GM12878 (cell line): ENCODE data around the gene FBXO15. TPM values are rescaled to one million over a fixed set of nuclear protein-coding genes. Genes with fewer than 3 reads are reported as not detected.

ENCODE experiments used
- ATAC-seq: fragments of 200-7000 bp; cut with Tn5 transposase; 3 replicates; pipeline ENCODE4 v1.9.1; 2020; ENCODE audit warnings: mild to moderate bottlenecking, moderate library complexity
- BruUV-seq: library from RNA; stranded (reverse); fragments of 400-500 nt; replicated peaks from 2 replicates; lab custom pipeline; 2021; lab: Mats Ljungman, UMichigan
- CTCF ChIA-PET: fragments of 300-600 bp; sonication (Branson Sonifier 250); formaldehyde crosslinking; extraction: SDS; loops from one replicate; lab custom pipeline; 2021; ENCODE audit warnings: inconsistent platforms; lab: Yijun Ruan, JAX
- POLR2A ChIA-PET: fragments of 350-600 bp; formaldehyde crosslinking; extraction: SDS; loops from one replicate; lab custom pipeline; 2021; ENCODE audit warnings: inconsistent platforms; lab: Charles Lee
- RAD21 ChIA-PET: fragments of 300-600 bp; sonication (Branson Sonifier 250); formaldehyde crosslinking; loops from one replicate; lab custom pipeline; 2023; ENCODE audit warnings: antibody characterized with exemption; ENCODE audit not compliant: unreplicated experiment; lab: Charles Lee
- SMC1A ChIA-PET: fragments of 300-600 bp; sonication (Branson Sonifier 250); formaldehyde crosslinking; loops from one replicate; lab custom pipeline; 2023; ENCODE audit not compliant: unreplicated experiment, uncharacterized antibody; lab: Charles Lee
- DNase-seq: peaks from one replicate; pipeline ENCODE4 v3.0.0-alpha.2; 2011; ENCODE audit warnings: low read depth, low spot score
- FAIRE-seq: peaks from 3 replicates; lab custom pipeline; 2011; peaks lifted over from hg19 to GRCh38; lab: Jason Lieb, UNC
- H2AFZ ChIP-seq: 2 replicates; pipeline ENCODE4 v1.6.0; 2011; ENCODE audit warnings: low read depth, low read length, control low read depth; ENCODE audit not compliant: control insufficient read depth
- H3K27ac ChIP-seq: 2 replicates; pipeline ENCODE4 v1.5.1; 2011; ENCODE audit warnings: control low read depth; ENCODE audit not compliant: control insufficient read depth, insufficient read depth
- H3K27me3 ChIP-seq, 2 experiments: replicated peaks in 1 of 2; 2 replicates each; pipeline versions ENCODE4 v1.6.0 to v1.6.1; 2011; ENCODE audit warnings: low read length in 1 of 2; ENCODE audit not compliant: control insufficient read depth in 2 of 2, insufficient read depth in 2 of 2
- H3K36me3 ChIP-seq, 2 experiments: 2 replicates each; pipeline ENCODE4 v1.5.1; 2011; ENCODE audit warnings: low read length in 1 of 2; ENCODE audit not compliant: control insufficient read depth in 2 of 2, insufficient read depth in 2 of 2
- H3K4me1 ChIP-seq: 2 replicates; pipeline ENCODE4 v1.6.1; 2011; ENCODE audit warnings: mild to moderate bottlenecking, low read length, moderate library complexity, mixed read lengths; ENCODE audit not compliant: control insufficient read depth, insufficient read depth
- H3K4me2 ChIP-seq: 2 replicates; pipeline ENCODE4 v1.6.0; 2011; ENCODE audit warnings: control low read depth; ENCODE audit not compliant: control insufficient read depth, insufficient read depth
- H3K4me3 ChIP-seq: fragments of 200-600 bp; sonication (generic); 2 replicates; pipeline ENCODE4 v1.5.1; 2016
- H3K79me2 ChIP-seq: 2 replicates; pipeline ENCODE4 v1.6.0; 2011; ENCODE audit warnings: low read length; ENCODE audit not compliant: control insufficient read depth, insufficient read depth
- H3K9ac ChIP-seq: 2 replicates; pipeline ENCODE4 v1.8.0; 2011; ENCODE audit warnings: low read length, control low read depth, mixed read lengths; ENCODE audit not compliant: control insufficient read depth, insufficient read depth
- H3K9me3 ChIP-seq: replicated peaks from 3 replicates; pipeline ENCODE4 v1.5.1; 2011; ENCODE audit warnings: mild to moderate bottlenecking, low read length; ENCODE audit not compliant: control insufficient read depth, insufficient read depth
- H4K20me1 ChIP-seq: 2 replicates; pipeline ENCODE4 v1.6.0; 2011; ENCODE audit not compliant: control insufficient read depth, insufficient read depth
- CTCF ChIP-seq, 3 experiments: IDR thresholded peaks in 2 of 3; conservative IDR thresholded peaks in 1 of 3; 2 replicates each; pipeline ENCODE4 v1.5.1; 2011; ENCODE audit warnings: low read depth in 3 of 3, low read length in 3 of 3, mild to moderate bottlenecking in 3 of 3, control low read depth in 2 of 3, moderate library complexity in 2 of 3, inconsistent platforms in 1 of 3, mixed read lengths in 1 of 3; ENCODE audit not compliant: control insufficient read depth in 2 of 3, insufficient read depth in 1 of 3; ENCODE audit errors: extremely low read depth in 1 of 3
- PAX5 ChIP-seq: IDR thresholded peaks from 2 replicates; pipeline ENCODE4 v1.6.1; 2011; ENCODE audit warnings: low read depth, low read length, borderline replicate concordance
- PML ChIP-seq: IDR thresholded peaks from 2 replicates; pipeline ENCODE4 v1.6.1; 2012; ENCODE audit warnings: low read length, inconsistent platforms
- RAD21 ChIP-seq: IDR thresholded peaks from 2 replicates; pipeline ENCODE4 v1.6.1; 2011; ENCODE audit warnings: mild to moderate bottlenecking, low read depth, low read length, moderate library complexity; ENCODE audit not compliant: insufficient read depth
- USF1 ChIP-seq: IDR thresholded peaks from 2 replicates; pipeline ENCODE4 v1.6.1; 2011; ENCODE audit warnings: borderline replicate concordance, low read depth, mild to moderate bottlenecking, moderate library complexity, mixed read lengths, low read length; ENCODE audit not compliant: insufficient read depth; ENCODE audit errors: extremely low read length
- ZNF592 ChIP-seq: fragments of 450-650 bp; IDR thresholded peaks from 2 replicates; pipeline ENCODE4 v1.6.1; 2017; ENCODE audit warnings: mild to moderate bottlenecking, moderate library complexity
- ZNF622 ChIP-seq: fragments of 450-650 bp; IDR thresholded peaks from 2 replicates; pipeline ENCODE4 v1.6.1; 2017; ENCODE audit warnings: mild to moderate bottlenecking, inconsistent platforms
- WGBS: methylation state at CpG from one replicate; pipeline ENCODE4 v1.1.6; 2016; ENCODE audit warnings: low lambda C conversion rate; ENCODE audit not compliant: insufficient replicate concordance, insufficient coverage; ENCODE audit errors: missing lambda C conversion rate; 5-methylcytosine and 5-hydroxymethylcytosine counted together
- in situ Hi-C: fragments of 300-500 bp; cut with MboI; formaldehyde crosslinking; loops from 9 replicates; pipeline ENCODE4 v1.14.3; 2018; ENCODE audit warnings: mixed read lengths
- intact Hi-C: fragments of 100-400 bp; cut with micrococcal nuclease; formaldehyde crosslinking; loops from one replicate; pipeline ENCODE4 v1.14.2; 2022; ENCODE audit not compliant: unreplicated experiment
- polyA plus RNA-seq, 11 experiments: library from polyadenylated mRNA; depleted of rRNA in 4 of 11; unstranded in 6 of 11; stranded (reverse) in 5 of 11; fragments of >200 nt; fragmentation: Nextera tagmentation in 4 of 11; fragmentation: Illumina TruSeq in 1 of 11; extraction: Ambion mirVana in 4 of 11; extraction: Trizol in 1 of 11; gene quantifications; 1 replicate in 1 of 11; 2 replicates in 10 of 11; pipeline versions ENCODE4 v1.2.1 to v1.2.3, GENCODE V29; 2011 to 2016; ENCODE audit warnings: inconsistent platforms in 2 of 11, missing spikeins in 2 of 11, low read depth in 1 of 11
- total RNA-seq, 4 experiments: library from RNA; depleted of rRNA in 3 of 4; stranded (reverse); fragments of >200 nt in 3 of 4; fragmentation: Illumina TruSeq in 1 of 4; extraction: Trizol in 1 of 4; gene quantifications; 2 replicates each; pipeline versions ENCODE4 v1.2.1 to v1.2.3, GENCODE V29; 2013 to 2021

FBXO15 gene
- total and polyA plus RNA-seq, 10 of the 15 experiments (the other 5 are each of a cell fraction or from before 2014, with no cell fraction given) = 0.06 to 0.90 (median 0.22) TPM; not detected in 3

- DNase-seq = peak; percentile 1
- no peaks in the 10 kb centered on the region for H3K36me3 ChIP-seq
- TF ChIP-seq CTCF (IDR thresholded peaks at IDR 0.05 in 2 of 3, conservative IDR thresholded peaks at IDR 0.05 in 1 of 3; ENCODE audit: control insufficient read depth in 2 of 3, extremely low read depth in 1 of 3, insufficient read depth in 1 of 3, low read depth in 3 of 3, low read length in 3 of 3) = peak; percentile 42 to 61 (median 51)
- no peak for TF ChIP-seq PML
- TF ChIP-seq ZNF592 = no peak
- TF ChIP-seq PAX5 = no peak
- TF ChIP-seq USF1 = no peak
- TF ChIP-seq RAD21 = 0 out of 2 replicates have a peak, but pooled peaks have one; percentile 24
- no peak for TF ChIP-seq ZNF622
- TF ChIP-seq, all 136 proteins: peak for 2
- FAIRE-seq = no peak
- POLR2A ChIA-PET = no interaction called here
- Histone ChIP-seq H3K4me1 (no peaks in the 10 kb centered on the region), H3K9ac (no peak overlapping the region), H4K20me1 (no peaks in the 10 kb centered on the region), H3K4me3 (no peak overlapping the region), H3K27me3 (peaks cover 0 to under 1% of the 10 kb centered on the region in 2 experiments; a peak in 2 of 4 replicates), H2AFZ (peak overlapping the region; percentile 54), H3K4me2 (no peak overlapping the region; the same call in 1 of the 2 replicates), H3K27ac (no peak overlapping the region), H3K9me3 (no peaks in the 10 kb centered on the region), H3K79me2 (no peaks in the 10 kb centered on the region)
- CTCF ChIA-PET = interaction anchor here (0.5 to 1.9 kb wide), 7 partner anchors 12 to 470 kb away, joined by 3 to 8 read pairs (median 4); no protein-coding TSS in a partner anchor
- 39% methylated on average over 13 of the region's 13 CpGs for WGBS
- RAD21 ChIA-PET = no interaction called here
- no TSS peak for BruUV-seq
- in situ Hi-C loops = no loop called here
- SMC1A ChIA-PET = no interaction called here
- intact Hi-C loops = no loop called here
- peak; percentile 98 for ATAC-seq
These were observed 65.5 kb downstream of the FBXO15 start for GRCh38 chr18:74081966-74082741.
